Measurements from ENCODE around the gene TAF10.

The TAF10 gene

GRCh38 chr11:6561288-6561687 lies 50.7 kb downstream of the TAF10 start:
- no peak for DNase-seq (ENCODE audit: low read depth, low spot score)
- no peak for TF ChIP-seq CTCF (IDR thresholded peaks at IDR 0.05; ENCODE audit: low read depth, low read length)
- H3K4me3 ChIP-seq (ENCODE audit: low read depth, low read length): no peak overlapping the region
- in situ Hi-C loops (cut with HindIII; ENCODE audit: low sequenced_read_pairs): no loop called here

Data from astrocyte of the spinal cord (primary cell).